ENCODE measurements around the gene LMNB1.

DNA sequence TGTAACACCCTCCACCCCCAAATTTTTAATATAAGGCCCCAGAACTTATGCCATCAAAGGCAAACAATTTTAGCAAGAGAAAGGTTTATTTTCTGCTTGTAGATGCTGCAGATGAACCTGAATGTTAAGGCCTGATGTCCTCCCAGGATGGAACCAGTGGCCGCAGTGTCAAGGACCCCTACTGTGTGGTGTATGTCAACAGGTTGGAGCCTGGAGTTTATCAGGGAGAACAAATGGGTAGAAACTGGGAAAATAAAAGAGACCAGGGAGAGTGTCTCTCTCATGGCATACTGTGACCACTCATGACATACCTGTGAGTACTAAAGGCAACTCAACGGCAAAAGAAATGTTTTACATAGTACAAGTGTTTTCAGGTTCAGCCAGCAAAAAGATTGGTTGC is 34.5 kb upstream of the LMNB1 start:
- TF ChIP-seq, protein P1, sequence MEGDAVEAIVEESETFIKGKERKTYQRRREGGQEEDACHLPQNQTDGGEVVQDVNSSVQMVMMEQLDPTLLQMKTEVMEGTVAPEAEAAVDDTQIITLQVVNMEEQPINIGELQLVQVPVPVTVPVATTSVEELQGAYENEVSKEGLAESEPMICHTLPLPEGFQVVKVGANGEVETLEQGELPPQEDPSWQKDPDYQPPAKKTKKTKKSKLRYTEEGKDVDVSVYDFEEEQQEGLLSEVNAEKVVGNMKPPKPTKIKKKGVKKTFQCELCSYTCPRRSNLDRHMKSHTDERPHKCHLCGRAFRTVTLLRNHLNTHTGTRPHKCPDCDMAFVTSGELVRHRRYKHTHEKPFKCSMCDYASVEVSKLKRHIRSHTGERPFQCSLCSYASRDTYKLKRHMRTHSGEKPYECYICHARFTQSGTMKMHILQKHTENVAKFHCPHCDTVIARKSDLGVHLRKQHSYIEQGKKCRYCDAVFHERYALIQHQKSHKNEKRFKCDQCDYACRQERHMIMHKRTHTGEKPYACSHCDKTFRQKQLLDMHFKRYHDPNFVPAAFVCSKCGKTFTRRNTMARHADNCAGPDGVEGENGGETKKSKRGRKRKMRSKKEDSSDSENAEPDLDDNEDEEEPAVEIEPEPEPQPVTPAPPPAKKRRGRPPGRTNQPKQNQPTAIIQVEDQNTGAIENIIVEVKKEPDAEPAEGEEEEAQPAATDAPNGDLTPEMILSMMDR (IDR thresholded peaks at IDR 0.05; ENCODE audit: borderline replicate concordance, extremely low read depth, low read length, poor library complexity, severe bottlenecking) = no peak
- TF ChIP-seq EZH2 (IDR thresholded peaks at IDR 0.05; ENCODE audit: borderline replicate concordance, low read depth, low read length, severe bottlenecking) = no peak
